ENCODE results near the gene TANGO6.

The TANGO6 gene

DNA sequence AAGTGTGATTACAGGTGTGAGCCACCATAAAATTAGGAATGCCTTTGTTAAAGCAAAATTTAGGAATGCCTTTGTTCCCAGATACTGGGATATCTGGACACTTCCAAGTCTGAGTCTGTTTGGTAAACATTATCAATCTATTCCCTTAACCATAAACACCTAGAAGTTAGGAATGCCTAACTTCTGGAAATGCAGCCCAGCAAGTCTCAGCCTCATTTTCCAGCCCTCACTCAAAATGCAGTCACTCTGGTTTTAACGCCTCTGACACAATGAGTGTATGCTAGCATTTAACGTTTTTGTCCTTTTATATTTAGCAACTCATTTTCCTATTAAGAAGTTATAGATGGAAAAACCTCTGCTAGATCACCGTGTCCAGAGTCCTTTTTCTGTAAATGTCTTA is 227.7 kb downstream of the TANGO6 start:
- H3K9ac ChIP-seq (ENCODE audit: low read depth, low read length): no peak overlapping the region
- H3K36me3 ChIP-seq (ENCODE audit: insufficient read depth, low read depth, low read length): no peaks in the 10 kb centered on the region
- no peaks in the 10 kb centered on the region for H3K27me3 ChIP-seq (ENCODE audit: insufficient read depth, low read length)
- no peak overlapping the region for H3K4me3 ChIP-seq (ENCODE audit: low read length)
- H3K9me3 ChIP-seq (ENCODE audit: insufficient read depth, low read depth, low read length): no peaks in the 10 kb centered on the region
- no peak overlapping the region for H3K27ac ChIP-seq (ENCODE audit: low read length)
- peaks cover 33% of the 10 kb centered on the region for H3K4me1 ChIP-seq (ENCODE audit: insufficient read depth, low read length)

DNA sequence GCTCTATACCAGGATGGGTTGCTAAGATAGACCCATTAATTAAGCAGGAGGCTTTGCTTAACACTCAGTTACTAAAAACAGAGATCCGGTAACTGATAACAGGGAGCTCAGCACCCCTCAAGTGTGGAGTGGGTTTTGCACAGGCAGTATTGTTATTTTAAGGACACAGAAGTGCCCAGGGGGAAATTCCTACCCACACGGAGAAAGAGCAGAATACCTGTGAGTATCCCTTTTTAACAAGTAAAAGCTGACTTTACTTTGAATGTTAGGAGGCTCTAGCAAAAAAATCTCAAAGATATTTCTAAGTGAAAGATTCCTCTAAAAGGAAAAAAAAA is 229.3 kb downstream of the TANGO6 start:
- H3K4me1 ChIP-seq (ENCODE audit: insufficient read depth, low read length): peaks cover 39% of the 10 kb centered on the region
- H3K4me3 ChIP-seq (ENCODE audit: low read length): peak overlapping the region; percentile 52
- peak overlapping the region; percentile 62 for H3K27ac ChIP-seq (ENCODE audit: low read length)
- H3K9me3 ChIP-seq (ENCODE audit: insufficient read depth, low read depth, low read length): no peaks in the 10 kb centered on the region
- peak overlapping the region; percentile 63; the same call in 1 of the 2 replicates for H3K9ac ChIP-seq (ENCODE audit: low read depth, low read length)
- no peaks in the 10 kb centered on the region for H3K36me3 ChIP-seq (ENCODE audit: insufficient read depth, low read depth, low read length)
- H3K27me3 ChIP-seq (ENCODE audit: insufficient read depth, low read length): no peaks in the 10 kb centered on the region

DNA sequence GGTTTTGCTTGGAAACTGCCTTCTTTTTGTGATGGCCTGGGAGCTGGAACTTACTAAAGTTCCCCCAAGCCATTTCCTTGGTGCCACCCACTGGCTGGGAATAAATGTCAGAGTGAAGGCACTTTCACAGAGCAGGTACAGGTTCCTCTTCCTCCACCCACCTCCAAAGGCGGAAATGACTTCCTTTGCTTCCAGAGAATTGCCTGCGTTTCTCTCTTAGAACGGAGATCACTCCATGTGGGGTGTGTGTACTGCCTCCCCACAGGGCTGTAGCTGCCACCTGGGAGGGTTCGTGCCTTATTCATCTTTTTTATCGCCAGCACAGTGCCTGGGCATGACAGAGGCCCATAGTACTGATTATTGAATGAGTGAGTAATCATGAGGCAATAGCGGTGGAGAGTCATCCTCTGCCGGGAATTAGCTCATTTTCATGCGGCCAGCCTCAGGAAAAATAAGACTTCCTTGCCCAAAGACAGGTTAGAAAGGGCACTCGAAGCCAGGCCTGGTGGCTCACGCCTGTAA is 229.9 kb downstream of the TANGO6 start:
- Histone ChIP-seq H3K9ac (ENCODE audit: low read depth, low read length) (peak overlapping the region; percentile 63; the same call in 1 of the 2 replicates), H3K9me3 (ENCODE audit: insufficient read depth, low read depth, low read length) (no peaks in the 10 kb centered on the region), H3K27ac (ENCODE audit: low read length) (peak overlapping the region; percentile 33), H3K36me3 (ENCODE audit: insufficient read depth, low read depth, low read length) (no peaks in the 10 kb centered on the region), H3K4me3 (ENCODE audit: low read length) (peak overlapping the region; percentile 52; the same call in 1 of the 2 replicates), H3K4me1 (ENCODE audit: insufficient read depth, low read length) (peaks cover 44% of the 10 kb centered on the region), H3K27me3 (ENCODE audit: insufficient read depth, low read length) (no peaks in the 10 kb centered on the region)

DNA sequence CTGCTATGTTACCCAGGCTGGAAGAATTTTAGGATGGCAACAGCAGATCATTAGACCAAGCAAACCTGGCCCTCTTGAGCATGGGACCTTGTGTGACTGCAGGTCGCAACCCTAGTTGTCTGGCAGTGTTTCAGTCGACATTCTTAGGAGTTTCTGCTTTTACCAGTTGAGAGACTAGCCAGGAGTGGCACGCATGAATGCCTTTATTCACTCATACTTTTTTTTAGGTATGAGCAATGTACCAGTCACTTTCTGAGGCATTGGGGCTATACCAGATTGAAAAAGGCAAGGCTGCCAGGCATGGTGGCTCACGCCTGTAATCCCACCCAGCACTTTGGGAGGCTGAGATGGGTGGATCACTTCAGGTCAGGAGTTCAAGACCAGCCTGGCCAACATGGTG is 233.9 kb downstream of the TANGO6 start:
- Histone ChIP-seq H3K27ac (ENCODE audit: low read length) (peak overlapping the region; percentile 12), H3K4me3 (ENCODE audit: low read length) (no peak overlapping the region), H3K4me1 (ENCODE audit: insufficient read depth, low read length) (peaks cover 35% of the 10 kb centered on the region), H3K9me3 (ENCODE audit: insufficient read depth, low read depth, low read length) (no peaks in the 10 kb centered on the region), H3K36me3 (ENCODE audit: insufficient read depth, low read depth, low read length) (no peaks in the 10 kb centered on the region), H3K9ac (ENCODE audit: low read depth, low read length) (no peak overlapping the region; the same call in 1 of the 2 replicates), H3K27me3 (ENCODE audit: insufficient read depth, low read length) (no peaks in the 10 kb centered on the region)

DNA sequence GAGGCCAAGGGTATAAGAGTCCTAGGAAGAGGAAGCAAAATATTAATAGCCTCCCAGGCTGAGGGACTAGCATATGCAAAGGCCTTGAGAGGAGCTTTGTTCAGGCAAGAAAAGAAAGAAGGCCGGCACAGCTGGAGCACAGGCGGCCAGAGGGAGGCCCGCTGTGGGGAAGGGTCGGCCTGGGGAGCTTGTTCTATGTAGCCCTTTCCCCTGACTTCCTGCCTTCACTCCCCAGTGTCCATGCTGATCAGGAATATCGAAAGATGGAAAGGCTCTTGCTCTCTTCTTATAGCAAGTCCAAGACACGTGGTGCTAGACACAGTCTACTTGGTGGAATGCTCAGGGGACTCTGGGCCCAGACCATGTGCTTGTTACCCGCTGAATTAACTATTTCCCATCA is 234.7 kb downstream of the TANGO6 start:
- Histone ChIP-seq H3K27me3 (ENCODE audit: insufficient read depth, low read length) (no peaks in the 10 kb centered on the region), H3K36me3 (ENCODE audit: insufficient read depth, low read depth, low read length) (no peaks in the 10 kb centered on the region), H3K27ac (ENCODE audit: low read length) (peak overlapping the region; percentile 48), H3K9ac (ENCODE audit: low read depth, low read length) (peak overlapping the region; percentile 51; the same call in 1 of the 2 replicates), H3K4me1 (ENCODE audit: insufficient read depth, low read length) (peaks cover 27% of the 10 kb centered on the region), H3K4me3 (ENCODE audit: low read length) (peak overlapping the region; percentile 34; the same call in 1 of the 2 replicates), H3K9me3 (ENCODE audit: insufficient read depth, low read depth, low read length) (no peaks in the 10 kb centered on the region)

DNA sequence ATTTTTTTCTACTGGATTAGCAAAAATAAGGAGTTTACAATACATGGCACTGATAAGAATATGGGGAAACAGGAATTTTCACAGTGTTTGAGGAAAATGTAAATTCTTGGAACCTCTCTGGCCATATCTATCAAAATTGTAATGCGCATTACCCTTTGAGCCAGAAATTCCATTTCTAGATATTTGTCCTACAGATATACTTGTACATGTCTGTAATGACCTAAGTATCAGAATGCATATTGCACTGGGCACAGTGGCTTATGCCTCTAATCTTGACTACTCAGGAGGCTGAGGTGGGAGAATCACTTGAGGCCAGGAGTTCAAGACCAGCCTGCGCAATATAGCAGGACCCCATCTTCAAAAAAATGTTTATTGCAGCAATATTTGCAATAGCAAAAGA is 236.4 kb downstream of the TANGO6 start:
- Histone ChIP-seq H3K36me3 (ENCODE audit: insufficient read depth, low read depth, low read length) (0 out of 2 replicates have a peak, but pooled peaks cover under 1% of the 10 kb centered on the region), H3K9me3 (ENCODE audit: insufficient read depth, low read depth, low read length) (no peaks in the 10 kb centered on the region), H3K9ac (ENCODE audit: low read depth, low read length) (no peak overlapping the region), H3K4me1 (ENCODE audit: insufficient read depth, low read length) (peaks cover 23% of the 10 kb centered on the region), H3K27me3 (ENCODE audit: insufficient read depth, low read length) (no peaks in the 10 kb centered on the region), H3K27ac (ENCODE audit: low read length) (no peak overlapping the region), H3K4me3 (ENCODE audit: low read length) (no peak overlapping the region)

DNA sequence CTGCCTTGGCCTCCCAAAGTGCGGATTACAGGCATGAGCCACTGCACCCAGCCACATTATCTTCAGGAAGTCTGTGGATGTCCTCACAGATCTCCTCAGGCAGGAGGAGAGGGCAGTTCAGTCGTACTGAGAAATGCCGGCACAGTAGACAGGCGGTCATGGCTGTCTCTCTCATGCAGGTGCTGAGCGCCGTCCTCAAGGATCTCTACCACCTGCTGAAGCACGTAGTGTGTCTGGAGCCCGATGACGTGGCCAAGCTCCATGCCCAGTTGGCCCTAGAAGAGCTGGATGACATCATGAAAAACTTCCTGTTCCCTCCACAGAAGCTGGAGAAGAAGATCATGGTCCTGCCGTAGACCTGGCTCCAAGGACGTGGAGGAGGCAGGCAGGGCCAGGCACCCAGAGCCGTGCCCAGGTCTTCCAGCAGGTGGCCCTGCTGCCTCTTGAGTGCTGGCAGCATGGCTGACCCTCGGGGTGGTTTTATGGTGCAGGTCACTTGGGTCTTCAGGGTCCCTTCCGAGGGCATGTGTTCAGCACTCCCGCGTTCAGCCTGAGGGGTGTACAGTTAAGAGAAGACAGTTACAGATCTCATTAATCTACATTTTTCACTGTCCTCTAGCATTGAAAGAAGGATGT is 240.1 kb downstream of the TANGO6 start:
- H3K27me3 ChIP-seq (ENCODE audit: insufficient read depth, low read length): no peaks in the 10 kb centered on the region
- 0 out of 2 replicates have a peak, but pooled peaks cover 5% of the 10 kb centered on the region for H3K36me3 ChIP-seq (ENCODE audit: insufficient read depth, low read depth, low read length)
- H3K4me3 ChIP-seq (ENCODE audit: low read length): no peak overlapping the region
- no peaks in the 10 kb centered on the region for H3K9me3 ChIP-seq (ENCODE audit: insufficient read depth, low read depth, low read length)
- H3K9ac ChIP-seq (ENCODE audit: low read depth, low read length): no peak overlapping the region
- H3K4me1 ChIP-seq (ENCODE audit: insufficient read depth, low read length): peaks cover 10% of the 10 kb centered on the region
- H3K27ac ChIP-seq (ENCODE audit: low read length): no peak overlapping the region

DNA sequence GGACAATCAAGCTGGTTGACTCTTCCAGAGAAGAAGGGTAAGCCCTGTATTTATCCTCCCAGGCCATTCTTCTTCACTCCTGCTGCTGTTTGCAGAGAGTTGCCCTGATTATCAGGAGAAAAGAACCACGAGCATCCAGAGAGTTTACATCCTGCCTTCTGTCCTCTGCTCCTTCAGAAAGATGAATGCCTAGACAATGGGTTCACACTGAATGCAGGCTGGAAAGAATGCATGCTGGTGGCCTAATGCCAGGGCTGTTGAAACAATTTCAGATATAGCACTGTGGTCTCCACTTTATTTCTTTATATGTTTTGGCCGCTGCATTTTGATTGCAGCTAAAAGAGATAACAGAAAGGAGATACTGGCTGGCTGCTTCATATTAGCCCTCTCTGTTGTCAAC is 241.0 kb downstream of the TANGO6 start:
- Histone ChIP-seq H3K4me1 (ENCODE audit: insufficient read depth, low read length) (peaks cover 10% of the 10 kb centered on the region; the same call in 1 of the 2 replicates), H3K9ac (ENCODE audit: low read depth, low read length) (0 out of 2 replicates have a peak overlapping the region, but pooled peaks have one; percentile 6), H3K36me3 (ENCODE audit: insufficient read depth, low read depth, low read length) (0 out of 2 replicates have a peak, but pooled peaks cover 5% of the 10 kb centered on the region), H3K27me3 (ENCODE audit: insufficient read depth, low read length) (no peaks in the 10 kb centered on the region), H3K27ac (ENCODE audit: low read length) (no peak overlapping the region), H3K4me3 (ENCODE audit: low read length) (no peak overlapping the region), H3K9me3 (ENCODE audit: insufficient read depth, low read depth, low read length) (no peaks in the 10 kb centered on the region)

DNA sequence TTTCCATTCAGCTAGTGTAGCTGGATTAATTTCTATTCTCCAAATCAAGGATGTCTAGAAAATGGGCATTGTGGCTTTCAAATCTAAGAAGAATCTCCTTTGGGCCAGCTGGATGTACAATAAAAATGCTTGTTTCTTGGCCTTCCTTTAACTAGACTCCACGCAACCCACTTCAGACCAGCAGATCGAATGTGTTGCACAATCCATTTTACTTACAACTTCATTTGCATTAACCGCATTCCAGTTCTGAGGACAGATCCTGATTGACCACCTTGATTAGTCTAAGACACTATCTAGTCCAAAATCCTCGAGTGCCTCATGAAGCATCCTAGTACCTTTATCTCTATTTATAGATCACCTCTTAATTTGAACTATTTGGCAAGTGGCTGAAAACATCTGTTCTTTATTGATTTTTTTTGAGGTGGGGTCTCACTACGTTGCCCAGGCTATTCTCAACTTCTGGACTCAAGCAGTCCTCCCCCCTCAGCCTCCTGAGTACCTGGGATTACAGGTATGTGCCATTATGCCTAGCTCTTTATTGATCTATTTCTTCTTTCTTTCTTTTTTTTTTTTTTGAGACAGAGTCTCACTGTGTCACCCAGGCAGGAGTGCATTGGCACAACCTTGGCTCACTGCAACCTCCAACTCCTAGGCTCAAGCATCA is 241.8 kb downstream of the TANGO6 start:
- H3K36me3 ChIP-seq (ENCODE audit: insufficient read depth, low read depth, low read length): 0 out of 2 replicates have a peak, but pooled peaks cover 5% of the 10 kb centered on the region
- H3K4me1 ChIP-seq (ENCODE audit: insufficient read depth, low read length): peaks cover 16% of the 10 kb centered on the region; the same call in 1 of the 2 replicates
- no peak overlapping the region for H3K27ac ChIP-seq (ENCODE audit: low read length)
- H3K27me3 ChIP-seq (ENCODE audit: insufficient read depth, low read length): no peaks in the 10 kb centered on the region
- H3K4me3 ChIP-seq (ENCODE audit: low read length): no peak overlapping the region
- no peaks in the 10 kb centered on the region for H3K9me3 ChIP-seq (ENCODE audit: insufficient read depth, low read depth, low read length)
- H3K9ac ChIP-seq (ENCODE audit: low read depth, low read length): no peak overlapping the region

DNA sequence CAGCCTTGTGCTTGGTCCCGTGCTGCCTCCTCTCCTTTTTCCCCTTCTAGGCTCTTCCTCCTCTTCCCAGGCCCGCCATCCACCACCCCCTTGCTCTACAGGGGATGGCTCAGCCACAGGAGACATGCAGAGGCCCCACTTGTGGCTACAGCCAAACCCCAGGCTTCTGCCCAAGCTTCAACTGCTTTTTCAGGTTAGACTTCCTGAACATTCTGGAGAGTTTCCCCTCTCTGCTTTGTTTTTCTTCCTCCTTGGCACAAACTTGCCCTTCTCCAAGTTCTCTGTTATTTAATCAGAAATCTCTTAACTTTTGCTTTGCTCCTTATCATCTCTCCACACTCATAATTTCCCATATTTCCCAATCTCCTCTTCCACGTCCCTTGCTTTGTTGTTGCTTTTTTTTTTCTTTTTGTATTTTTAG is 243.8 kb downstream of the TANGO6 start:
- 0 out of 2 replicates have a peak, but pooled peaks cover 5% of the 10 kb centered on the region for H3K36me3 ChIP-seq (ENCODE audit: insufficient read depth, low read depth, low read length)
- H3K27me3 ChIP-seq (ENCODE audit: insufficient read depth, low read length): no peaks in the 10 kb centered on the region
- peaks cover 16% of the 10 kb centered on the region; the same call in 1 of the 2 replicates for H3K4me1 ChIP-seq (ENCODE audit: insufficient read depth, low read length)
- no peak overlapping the region for H3K4me3 ChIP-seq (ENCODE audit: low read length)
- H3K9me3 ChIP-seq (ENCODE audit: insufficient read depth, low read depth, low read length): no peaks in the 10 kb centered on the region
- H3K27ac ChIP-seq (ENCODE audit: low read length): no peak overlapping the region
- no peak overlapping the region for H3K9ac ChIP-seq (ENCODE audit: low read depth, low read length)

DNA sequence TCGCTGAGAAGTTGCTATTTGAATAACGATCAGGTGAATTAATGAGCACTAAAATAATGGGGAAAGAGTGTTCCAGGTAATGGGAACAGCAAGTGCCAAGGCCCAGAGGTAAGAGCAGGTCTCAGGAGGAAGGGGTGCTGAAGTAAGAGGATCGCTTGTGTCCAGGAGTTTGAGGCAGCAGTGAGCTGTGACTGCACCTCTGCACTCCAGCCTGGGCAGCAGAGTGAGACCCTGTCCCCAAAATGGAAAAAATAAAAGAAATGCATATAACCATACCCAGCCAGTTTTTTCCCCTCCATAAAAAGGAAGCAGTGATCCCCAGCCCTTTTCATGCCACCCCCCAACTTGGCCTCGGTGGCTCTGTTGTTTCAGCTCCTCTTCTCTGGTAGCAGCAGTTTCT is 245.4 kb downstream of the TANGO6 start:
- no peaks in the 10 kb centered on the region for H3K27me3 ChIP-seq (ENCODE audit: insufficient read depth, low read length)
- no peak overlapping the region for H3K4me3 ChIP-seq (ENCODE audit: low read length)
- peaks cover 16% of the 10 kb centered on the region; the same call in 1 of the 2 replicates for H3K4me1 ChIP-seq (ENCODE audit: insufficient read depth, low read length)
- no peaks in the 10 kb centered on the region for H3K9me3 ChIP-seq (ENCODE audit: insufficient read depth, low read depth, low read length)
- H3K9ac ChIP-seq (ENCODE audit: low read depth, low read length): peak overlapping the region; percentile 30; the same call in 1 of the 2 replicates
- 0 out of 2 replicates have a peak, but pooled peaks cover 5% of the 10 kb centered on the region for H3K36me3 ChIP-seq (ENCODE audit: insufficient read depth, low read depth, low read length)
- H3K27ac ChIP-seq (ENCODE audit: low read length): no peak overlapping the region

All from iPS-20b (cell line).